H1 (cell line): ENCODE results near the gene NR1I3.

Experiments
- NRF1 ChIP-seq: IDR thresholded peaks from 2 replicates; pipeline ENCODE4 v1.6.1; 2011; ENCODE audit warnings: mild to moderate bottlenecking, low read depth, low read length, improper control_type of control experiment
- POU5F1 ChIP-seq: IDR thresholded peaks from 2 replicates; pipeline ENCODE4 v1.6.1; 2011; ENCODE audit warnings: low read depth, mild to moderate bottlenecking, low read length, moderate library complexity
- SIN3A ChIP-seq, 2 experiments: IDR thresholded peaks in 1 of 2; conservative IDR thresholded peaks in 1 of 2; 2 replicates each; pipeline ENCODE4 v1.6.1; 2011 to 2012; ENCODE audit warnings: low read length in 2 of 2, improper control_type of control experiment in 1 of 2, low read depth in 1 of 2, mild to moderate bottlenecking in 1 of 2
- SP1 ChIP-seq: IDR thresholded peaks from 2 replicates; pipeline ENCODE4 v1.6.1; 2011; ENCODE audit warnings: low read depth, low read length
- TAF7 ChIP-seq: optimal IDR thresholded peaks from 2 replicates; pipeline ENCODE3; 2011; ENCODE audit warnings: low read depth, mild to moderate bottlenecking, inconsistent platforms, low read length, moderate library complexity, borderline replicate concordance

GRCh38 chr1:161217831-161218230, 20.2 kb downstream of the NR1I3 start:
- no peak for TF ChIP-seq SIN3A (conservative IDR thresholded peaks at IDR 0.05 in 1 of 2, IDR thresholded peaks at IDR 0.05 in 1 of 2; ENCODE audit: low read depth in 1 of 2, low read length in 2 of 2)
- no peak for TF ChIP-seq NRF1
- TF ChIP-seq TAF7 = no peak
- TF ChIP-seq SP1 = no peak
- TF ChIP-seq POU5F1 = no peak
